NCI-H226 (cell line): ENCODE results near the gene IRAK3.
"Not testable (repeated sequence)": the region's sequence is repeated elsewhere in the genome, so short reads cannot be mapped to it uniquely, and the experiment has no call there.

Experiments
- DNase-seq: peaks from one replicate; pipeline ENCODE4 v3.0.0-alpha.2; 2015

Gene IRAK3

DNA sequence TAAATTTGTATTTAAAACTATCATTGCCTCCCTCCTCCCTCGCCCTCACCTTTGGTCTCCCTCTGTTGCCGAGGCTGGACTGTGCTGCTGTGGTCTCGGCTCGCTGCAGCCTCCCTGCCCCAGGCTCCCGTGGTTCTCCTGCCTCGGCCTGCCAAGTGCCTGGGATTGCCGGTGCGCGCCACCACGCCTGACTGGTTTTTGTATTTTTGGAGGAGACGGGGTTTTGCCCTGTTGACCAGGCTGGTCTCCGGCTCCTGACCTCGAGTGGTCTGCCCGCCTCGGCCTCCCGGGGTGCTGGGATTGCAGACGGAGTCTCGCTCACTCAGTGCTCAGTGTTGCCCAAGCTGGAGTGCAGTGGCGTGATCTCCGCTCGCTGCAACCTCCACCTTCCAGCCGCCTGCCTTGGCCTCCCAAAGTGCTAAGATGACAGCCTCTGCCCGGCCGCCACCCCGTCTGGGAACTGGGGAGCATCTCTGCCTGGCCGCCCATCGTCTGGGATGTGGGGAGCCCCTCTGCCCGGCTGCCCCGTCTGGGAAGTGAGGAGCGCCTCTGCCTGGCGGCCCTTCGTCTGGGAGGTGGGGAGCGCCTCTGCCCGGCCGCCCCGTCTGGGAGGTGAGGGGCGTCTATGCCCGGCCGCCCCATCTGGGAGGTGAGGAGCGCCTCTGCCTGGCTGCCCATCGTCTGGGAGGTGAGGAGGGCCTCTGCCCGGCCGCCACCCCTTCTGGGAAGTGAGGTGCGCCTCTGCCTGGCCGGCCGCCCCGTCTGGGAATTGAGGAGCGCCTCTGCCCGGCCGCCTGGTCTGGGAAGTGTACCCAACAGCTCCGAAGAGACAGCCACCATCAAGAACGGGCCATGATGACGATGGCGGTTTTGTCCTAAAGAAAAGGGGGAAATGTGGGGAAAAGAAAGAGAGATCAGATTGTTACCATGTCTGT, 14.4 kb upstream of the IRAK3 start:
- DNase-seq: not testable (repeated sequence)

DNA sequence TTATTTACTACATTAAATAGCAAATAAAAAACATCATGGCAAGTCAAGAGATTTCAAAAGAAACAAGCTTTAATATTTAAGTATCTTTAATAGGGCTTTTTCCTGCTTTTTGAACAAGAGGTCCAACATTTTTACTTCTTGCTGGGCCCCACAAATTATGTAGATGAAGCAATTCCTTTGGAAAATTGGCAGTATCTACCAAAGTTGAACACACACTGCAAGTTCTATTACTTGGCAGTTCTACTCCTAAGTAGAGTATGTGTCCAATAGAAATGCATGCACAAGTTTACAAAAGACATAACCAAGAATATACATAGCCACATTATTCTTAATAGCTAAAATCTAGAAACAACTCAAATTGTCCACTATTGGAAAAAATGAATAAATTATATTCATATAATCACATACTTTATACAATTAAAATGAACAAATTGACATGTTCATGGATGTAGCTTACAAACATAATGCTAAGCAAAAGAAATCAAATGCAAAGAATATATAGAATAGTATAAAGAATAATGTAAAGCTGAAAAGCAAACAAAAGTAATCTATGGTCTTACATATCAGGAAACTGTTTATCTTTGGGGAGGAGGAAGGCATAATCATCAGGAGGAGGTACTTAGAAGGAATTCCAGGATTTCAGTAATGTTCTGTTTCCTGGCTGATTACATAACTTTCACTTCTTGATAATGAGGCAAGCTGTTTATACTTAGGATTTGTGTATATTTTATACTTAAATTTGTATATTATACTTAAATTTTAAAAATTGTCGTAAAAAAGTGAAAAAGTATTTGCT, 12.7 kb upstream of the IRAK3 start:
- peak; percentile 73 for DNase-seq

DNA sequence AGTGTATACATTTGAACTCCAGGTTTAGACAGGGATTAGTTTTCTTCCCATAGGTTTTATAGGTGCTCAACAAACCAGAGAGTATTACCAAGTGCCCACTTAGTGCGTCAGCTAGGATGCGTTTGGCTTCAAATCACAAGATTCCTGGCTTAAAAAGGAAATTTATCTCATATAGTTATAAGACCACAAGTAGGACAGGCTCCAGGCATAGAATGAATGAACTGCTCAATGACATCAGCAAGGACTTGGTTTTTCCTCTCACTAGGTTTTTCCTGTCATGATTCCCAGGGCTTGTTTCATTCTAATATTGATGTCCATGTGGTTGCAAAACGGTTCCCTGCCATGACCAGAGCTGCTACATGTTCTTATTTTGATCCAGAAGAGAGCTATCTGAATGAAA, 6.1 kb upstream of the IRAK3 start:
- DNase-seq: no peak

DNA sequence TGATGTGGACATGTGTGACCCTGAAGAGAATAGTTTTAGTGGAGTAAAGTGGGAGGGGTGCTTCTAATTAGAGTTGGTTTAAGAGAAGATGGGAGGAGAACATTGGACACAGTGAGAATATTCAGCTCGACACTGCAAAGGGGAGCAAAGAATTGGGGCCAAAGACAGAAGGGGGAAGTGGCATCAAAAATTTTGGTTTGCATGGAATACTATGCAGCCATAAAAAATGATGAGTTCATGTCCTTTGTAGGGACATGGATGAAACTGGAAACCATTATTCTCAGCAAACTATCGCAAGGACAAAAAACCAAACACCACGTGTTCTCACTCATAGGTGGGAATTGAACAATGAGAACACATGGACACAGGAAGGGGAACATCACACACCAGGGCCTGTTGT, 4.2 kb upstream of the IRAK3 start:
- DNase-seq: not testable (repeated sequence)

DNA sequence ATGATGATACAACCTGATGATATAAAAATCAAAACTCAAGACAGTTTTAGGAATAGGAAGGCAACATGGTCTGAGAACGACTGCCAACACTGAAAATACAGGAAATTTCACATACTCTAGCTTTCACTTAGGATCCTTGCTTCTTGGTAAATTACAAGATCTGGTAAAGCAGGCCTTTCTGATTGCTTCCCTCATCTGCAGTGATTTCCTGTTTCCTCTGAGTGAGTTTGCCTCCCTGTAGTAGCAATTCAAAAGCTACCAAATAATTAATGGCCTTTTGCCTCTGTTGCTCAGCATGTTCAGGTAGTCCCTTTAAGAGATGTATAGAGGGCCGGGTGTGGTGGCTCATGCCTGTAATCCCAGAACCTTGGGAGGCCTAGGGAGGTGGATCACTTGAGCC, 2.0 kb upstream of the IRAK3 start:
- DNase-seq: no peak

DNA sequence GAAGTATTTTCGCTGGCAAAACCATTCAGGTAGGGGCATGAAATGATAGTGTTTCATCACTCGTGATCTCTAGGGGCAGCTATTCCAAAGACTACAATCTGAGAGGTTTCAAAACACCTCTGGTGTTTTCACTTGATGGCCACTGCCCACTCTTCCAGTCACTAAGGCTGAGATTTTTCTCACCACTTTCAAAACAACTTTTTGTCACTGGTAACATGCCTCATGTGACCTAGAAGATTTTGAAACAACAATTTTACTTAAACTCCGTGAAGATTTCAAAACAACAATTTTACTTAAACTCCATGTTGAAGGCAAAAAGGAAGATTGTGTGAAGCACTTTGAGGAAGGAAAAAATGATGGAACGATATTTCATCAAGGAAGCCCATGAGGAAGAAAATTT, 1.2 kb upstream of the IRAK3 start:
- DNase-seq: no peak

DNA sequence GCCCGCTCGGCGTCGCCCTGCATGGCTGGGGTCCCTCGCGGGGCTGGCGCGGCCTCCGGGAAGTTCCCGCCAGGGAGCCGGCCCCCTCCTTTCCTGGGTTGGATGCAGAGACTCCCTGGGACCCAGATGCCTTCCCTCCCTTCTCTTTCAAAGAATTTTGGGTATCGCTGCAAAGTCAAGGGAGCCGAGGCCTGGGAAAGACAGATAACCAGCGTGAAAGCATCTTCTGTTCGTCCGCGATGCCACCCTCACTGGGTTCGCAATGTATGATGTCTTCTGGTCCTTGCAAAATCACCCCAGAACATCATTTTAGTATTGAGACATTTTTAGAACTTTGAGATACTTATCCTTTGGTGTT, 451 bp downstream of the IRAK3 start:
- DNase-seq: no peak

DNA sequence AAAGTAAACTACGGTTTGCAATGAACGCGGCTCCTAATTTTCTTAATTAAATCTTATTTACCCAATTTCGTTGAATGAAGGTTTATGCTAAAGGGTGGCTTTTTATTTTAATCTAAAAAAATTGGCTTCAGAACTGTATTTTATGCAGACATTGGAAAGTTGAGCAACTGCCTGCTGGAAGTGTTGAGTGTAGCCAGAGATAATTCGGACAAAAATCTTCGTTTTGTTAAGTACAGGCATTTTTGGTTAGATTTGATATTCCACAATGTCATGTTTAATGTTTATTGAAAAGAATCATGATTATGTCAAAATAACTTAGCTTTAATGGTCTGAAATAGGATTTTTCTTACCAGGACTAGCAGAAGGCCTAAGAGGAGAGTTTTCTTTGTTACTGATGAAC, 875 bp downstream of the IRAK3 start:
- no peak for DNase-seq

DNA sequence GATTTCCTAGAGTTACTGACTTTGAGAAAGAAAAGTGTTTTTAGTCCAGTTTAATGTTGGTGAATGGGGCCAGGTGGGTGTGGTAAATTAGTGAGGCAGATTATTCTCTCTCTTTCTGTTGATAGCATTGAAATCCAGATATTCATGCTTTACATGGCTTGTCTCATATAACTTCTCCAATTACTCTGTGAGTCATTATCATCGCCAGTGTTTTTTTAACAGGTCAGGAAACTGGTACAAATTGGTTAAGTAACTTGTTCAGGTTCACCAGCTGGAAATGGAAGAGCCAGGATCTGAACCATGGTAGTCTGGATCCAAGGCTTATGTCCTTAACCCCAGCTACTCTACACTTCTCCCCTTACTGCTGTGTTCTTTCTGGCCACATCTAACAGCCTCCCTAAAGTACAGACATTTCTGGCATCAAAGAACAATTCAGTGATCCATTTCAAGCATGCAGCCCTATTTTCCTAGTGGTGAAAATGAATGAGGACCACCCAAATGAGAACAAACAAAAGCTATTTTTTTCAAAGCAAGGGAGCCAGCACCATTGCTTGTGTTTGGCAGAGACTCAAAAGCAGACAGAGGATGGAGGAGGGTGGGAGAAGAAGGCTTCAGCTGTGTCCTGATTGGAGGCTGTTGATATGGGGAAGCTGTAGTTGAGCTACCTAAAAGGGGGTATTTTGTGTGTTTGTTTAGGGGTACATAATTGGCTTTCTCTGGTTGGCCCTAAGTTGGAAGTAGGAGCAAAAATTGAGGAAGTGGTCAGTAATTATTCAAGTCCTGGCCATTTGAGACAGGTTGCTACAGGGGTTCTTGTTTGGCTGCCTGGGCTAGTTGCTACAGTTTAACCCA, 1.7 kb downstream of the IRAK3 start:
- no peak for DNase-seq

DNA sequence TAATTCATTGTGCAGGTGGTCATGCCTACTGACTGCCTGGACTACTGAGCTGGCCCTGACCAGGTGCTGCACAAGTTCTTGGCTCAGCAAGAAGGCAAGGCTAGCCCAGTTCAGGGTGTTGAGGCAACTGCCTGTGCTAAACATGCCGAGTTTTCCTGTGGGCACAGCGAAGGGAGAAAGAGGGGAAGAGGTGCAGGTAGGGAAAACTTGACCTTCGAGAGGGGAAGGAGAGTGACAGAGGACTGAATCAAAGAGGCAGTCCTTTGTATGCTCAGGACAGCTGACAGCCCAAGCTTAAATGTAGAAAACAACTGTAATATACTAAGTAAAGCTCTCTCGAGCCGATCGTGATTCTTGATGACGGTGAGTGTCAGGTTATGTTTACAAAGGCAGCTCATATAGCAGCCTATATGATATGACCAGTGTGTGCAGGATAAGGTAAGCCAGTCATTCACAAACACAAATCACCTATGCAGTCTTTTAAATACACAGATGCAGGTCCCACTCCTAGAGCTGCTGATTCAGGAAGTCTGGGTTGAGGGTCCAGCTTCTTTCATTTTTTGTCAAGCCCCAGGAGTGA, 2.6 kb downstream of the IRAK3 start:
- no peak for DNase-seq

DNA sequence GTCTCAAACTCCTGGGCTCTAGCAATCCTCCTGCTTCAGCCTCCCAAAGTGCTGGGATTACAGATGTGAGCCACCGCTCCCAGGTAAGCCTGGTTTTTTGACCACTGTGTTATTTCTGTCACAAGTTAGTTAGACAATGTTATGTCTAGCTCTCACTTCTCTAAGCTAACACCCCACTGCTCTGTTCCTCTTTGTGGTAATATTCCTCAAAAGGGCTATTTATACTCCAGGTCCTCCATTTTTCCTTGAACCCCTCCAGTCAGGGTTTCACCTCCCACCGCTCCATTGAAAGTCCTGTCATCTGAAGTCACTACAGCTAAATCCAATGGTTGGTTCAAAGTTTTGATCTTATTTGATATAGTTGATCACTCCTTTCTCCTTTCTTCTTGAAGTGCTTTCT, 5.1 kb downstream of the IRAK3 start:
- DNase-seq: no peak

DNA sequence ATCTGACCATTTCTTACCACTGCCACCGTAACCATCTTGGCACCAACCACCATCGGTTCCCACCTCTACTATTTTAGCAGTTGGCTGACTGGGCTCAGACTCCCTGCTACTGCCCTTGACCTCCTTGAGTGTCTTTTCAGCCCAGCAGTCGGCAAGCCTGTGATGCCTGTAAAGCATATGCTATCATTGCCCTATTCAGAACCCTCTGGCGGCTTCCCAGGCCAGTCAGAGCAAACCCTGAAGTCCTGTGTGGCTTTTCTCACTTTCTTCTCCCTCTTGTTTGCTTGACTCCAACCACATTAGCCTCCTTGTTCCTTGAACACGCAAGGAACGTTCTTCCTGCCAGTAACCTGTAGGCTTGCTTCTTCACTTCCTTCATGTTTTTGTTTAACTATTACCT, 6.2 kb downstream of the IRAK3 start:
- no peak for DNase-seq

DNA sequence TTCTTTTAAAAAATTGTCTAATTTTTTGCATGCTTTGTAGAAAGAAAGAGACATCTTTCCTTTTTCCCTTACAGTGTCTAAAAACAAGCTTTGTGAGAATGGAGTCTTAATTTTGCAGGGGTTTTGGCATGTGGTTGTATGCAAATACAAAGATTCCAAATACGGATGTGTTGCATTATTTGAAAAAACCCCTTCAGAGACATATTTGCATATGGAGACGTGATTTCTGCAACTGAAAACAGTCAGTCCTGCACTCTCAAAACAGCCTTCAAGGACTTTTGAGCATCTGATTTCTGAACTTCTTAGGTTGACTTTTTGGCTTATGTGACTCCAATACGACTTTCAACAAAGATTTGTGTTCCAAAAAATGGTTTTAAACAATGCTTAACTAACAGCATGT, 7.8 kb downstream of the IRAK3 start:
- no peak for DNase-seq

DNA sequence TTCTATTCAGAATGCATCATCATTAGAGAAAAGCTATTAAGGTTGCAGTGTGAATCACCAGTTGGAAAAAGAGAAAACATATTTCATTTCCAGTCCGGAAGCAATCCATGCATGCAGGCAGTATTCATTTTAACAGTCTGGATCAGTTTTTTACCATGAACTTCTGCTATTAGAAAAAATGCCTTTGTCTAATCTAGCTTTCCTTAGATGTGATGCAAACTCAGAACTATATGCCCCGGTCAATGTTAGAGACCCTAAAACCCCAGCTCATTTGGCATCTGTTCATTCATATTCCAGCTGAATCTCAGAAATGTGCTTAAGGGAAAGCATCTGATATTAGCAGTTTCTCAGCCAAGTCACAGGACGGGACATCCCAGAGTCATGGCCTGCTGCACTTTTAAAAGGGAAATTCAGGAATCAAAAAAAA, 8.5 kb downstream of the IRAK3 start:
- DNase-seq: no peak

DNA sequence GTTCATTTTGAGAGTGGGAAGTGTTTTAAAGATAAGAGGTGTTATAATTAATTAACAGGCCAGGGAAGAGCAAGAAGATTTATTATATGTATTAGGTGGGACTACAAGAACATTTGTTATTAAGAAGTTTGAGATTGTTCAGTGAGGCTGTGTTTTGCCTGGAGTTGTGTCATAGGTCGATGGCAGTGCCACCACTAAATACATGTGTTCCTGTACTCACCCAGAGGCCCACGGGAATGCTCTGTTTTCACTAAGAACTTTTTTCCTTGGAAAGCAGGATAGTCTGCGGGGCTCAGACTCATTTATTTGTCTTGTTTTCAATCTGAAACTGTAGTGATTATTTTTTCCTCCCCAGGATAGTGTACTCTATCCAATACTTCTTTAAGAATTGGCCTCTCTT, 10.1 kb downstream of the IRAK3 start:
- DNase-seq: no peak

DNA sequence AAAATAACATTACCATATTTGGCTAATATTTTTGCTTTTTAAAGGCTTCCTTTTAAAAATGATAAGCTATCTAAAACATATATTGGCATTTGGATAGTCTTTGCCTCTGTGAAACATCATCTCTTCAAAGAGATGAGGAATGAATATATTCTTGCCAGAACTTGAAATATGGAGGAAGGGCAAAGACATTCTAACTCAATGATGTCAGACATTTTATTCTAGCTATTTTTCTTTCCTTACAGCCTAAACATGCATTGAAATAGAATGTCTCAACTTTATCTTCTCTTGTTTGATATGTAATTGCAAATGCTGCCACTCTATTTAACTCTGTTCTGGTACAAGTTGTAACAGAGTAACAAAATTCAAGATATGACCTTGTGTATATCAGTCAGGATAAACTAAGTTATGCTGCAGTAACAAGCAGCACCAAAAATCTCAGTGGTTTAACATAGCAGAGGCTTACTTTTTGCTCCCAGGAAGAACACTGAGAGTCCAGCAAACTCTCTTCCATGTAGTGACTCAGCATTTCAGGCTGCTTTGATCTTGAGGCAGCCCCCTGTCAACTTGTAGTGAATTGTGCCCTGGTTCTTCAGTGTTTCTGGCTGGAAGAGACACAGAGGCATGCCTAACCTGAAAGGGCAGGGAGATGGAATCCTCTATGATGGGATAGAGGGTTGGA, 11.0 kb downstream of the IRAK3 start:
- no peak for DNase-seq

DNA sequence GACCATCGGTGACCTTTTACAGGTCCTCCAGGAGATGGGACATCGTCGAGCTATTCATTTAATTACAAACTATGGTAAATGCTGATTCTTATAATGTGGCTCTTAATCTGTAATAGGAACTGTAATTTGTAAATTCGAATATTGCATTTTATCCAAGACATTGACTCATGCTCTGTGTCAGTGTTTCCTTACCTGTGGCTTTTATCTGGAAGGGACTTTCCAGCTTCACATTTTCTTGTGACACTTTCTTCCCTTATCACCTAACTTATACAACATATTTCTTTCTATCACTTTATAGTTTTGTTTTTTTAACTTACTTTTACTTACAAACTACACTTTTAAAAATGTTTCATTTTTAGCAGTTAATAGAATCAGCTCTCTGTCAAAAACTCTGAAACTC, 14.8 kb downstream of the IRAK3 start:
- no peak for DNase-seq

DNA sequence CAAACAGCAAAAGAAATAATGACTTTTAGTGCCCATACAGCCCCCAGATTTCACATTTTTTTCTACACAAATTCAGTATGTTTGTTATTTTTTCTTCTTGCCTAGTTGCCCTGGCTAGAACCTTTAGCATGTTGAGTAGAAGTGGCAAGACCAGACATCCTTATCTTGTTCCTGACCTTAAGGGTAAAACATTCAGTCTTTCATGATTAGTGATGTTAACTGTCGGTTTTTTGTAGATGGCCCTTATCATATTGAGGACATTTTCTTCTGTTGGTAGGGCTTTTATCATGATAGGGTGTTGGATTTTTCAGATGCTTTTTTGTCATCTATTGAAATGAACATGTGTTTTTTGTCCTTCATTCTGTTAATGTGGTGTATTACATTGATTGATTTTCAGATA, 17.1 kb downstream of the IRAK3 start:
- DNase-seq: no peak

DNA sequence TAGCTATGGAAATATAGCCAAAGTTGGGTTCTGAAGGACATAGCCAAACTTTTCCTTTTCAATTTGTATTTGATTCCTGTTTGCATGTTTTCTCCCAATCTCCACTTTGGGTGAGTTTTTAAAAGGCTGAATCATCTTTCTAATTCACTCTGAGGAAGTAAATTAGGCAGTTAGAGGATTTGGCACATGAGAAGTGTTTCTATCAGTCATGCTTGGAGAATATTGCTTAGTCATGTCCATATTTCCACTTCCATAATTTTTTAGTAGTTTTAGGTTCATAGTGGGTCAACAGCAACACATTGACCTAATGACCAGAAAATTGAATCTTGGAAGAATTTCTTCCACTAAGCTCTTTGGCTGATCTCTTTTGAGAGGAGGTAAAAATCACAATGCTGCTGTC, 21.8 kb downstream of the IRAK3 start:
- no peak for DNase-seq

DNA sequence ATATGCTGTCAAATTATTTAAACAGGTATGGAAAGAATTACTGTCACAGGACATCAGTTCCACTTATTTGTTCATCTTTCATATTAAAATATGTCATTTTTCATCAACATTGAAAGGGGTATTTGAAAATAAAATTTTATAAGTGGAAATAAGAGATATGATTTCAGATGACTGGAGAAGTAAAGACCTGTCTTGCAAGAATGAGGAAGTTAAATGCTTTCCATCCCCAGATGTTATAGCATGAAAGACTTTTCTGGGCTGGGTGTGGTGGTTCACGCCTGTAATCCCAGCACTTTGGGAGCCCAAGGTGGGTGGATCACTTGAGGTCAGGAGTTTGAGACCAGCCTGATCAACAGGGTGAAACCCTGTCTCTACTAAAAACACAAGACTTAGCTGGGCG, 22.6 kb downstream of the IRAK3 start:
- not testable (repeated sequence) for DNase-seq

DNA sequence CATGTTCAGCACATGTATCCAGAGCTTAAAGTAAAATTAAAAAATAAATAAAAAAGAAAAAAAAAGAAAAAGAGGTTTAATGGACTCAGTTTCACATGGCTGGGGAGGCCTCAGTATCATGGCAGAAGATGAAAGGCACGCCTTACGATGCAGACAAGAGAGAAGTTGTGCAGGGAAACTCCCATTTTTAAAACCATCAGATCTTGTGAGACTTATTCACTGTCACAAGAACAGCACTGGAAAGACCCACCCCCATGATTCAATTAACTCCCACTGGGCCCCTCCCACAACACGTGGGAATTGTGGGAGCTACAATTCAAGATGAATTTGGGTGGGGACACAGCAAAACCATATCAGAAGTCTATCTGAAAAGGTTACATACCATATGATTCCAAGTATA, 24.0 kb downstream of the IRAK3 start:
- not testable (repeated sequence) for DNase-seq

DNA sequence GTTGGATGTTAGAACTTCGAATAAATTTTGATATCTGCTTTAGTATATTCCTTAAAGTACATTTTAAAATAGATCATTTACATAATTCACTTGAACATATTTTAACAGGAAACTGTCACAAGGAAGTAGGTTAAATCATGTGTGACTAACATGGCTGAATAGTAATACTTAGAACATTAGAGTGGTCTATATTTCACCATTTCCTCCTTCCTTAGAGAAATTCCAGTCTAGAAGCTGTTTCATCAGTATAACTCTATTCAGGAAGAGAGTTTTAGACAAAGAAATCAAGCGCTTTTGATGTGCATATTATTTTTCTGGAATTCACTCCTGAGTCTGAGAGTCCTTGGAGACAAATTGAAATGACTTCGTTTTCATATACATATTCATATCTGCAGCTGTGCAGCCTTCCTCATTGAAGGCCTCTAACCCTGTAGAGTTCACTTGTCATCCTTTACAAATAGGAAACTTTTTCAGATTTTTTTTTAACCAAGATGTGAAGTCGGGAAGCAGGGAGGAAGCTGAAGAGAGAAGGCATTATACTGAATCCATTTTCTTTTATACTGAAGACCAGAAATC, 28.4 kb downstream of the IRAK3 start:
- no peak for DNase-seq
